COLO668 (cell line): ENCODE measurements around the gene SLC12A3.
"Not testable (repeated sequence)": the region's sequence is repeated elsewhere in the genome, so short reads cannot be mapped to it uniquely, and the experiment has no call there.

Experiments
- DNase-seq: peaks from one replicate; lab custom pipeline; 2025; ENCODE audit not compliant: unreplicated experiment; lab: John Stamatoyannopoulos, UW

SLC12A3 gene

GRCh38 chr16:56868766-56869165, 3.8 kb downstream of the SLC12A3 start:
- not testable (repeated sequence) for DNase-seq

- DNase-seq: peak; percentile 7
These were observed 4.7 kb downstream of the SLC12A3 start for GRCh38 chr16:56869513-56870275.

GRCh38 chr16:56870276-56870888, 5.4 kb downstream of the SLC12A3 start:
- DNase-seq: no peak

GRCh38 chr16:56871172-56871593, 6.2 kb downstream of the SLC12A3 start:
- no peak for DNase-seq

GRCh38 chr16:56872863-56873391, 7.9 kb downstream of the SLC12A3 start:
- no peak for DNase-seq

GRCh38 chr16:56874800-56875199, 9.8 kb downstream of the SLC12A3 start:
- no peak for DNase-seq

- DNase-seq: no peak
These were observed 11.0 kb downstream of the SLC12A3 start for GRCh38 chr16:56876048-56876447.

GRCh38 chr16:56877486-56878182, 12.6 kb downstream of the SLC12A3 start:
- DNase-seq: no peak

- DNase-seq: no peak
These were observed 13.4 kb downstream of the SLC12A3 start for GRCh38 chr16:56878282-56878854.

GRCh38 chr16:56879276-56879675, 14.3 kb downstream of the SLC12A3 start:
- no peak for DNase-seq

GRCh38 chr16:56880176-56880575, 15.2 kb downstream of the SLC12A3 start:
- no peak for DNase-seq

GRCh38 chr16:56880685-56881084, 15.7 kb downstream of the SLC12A3 start:
- no peak for DNase-seq

- no peak for DNase-seq
These were observed 17.2 kb downstream of the SLC12A3 start for GRCh38 chr16:56882077-56882800.

GRCh38 chr16:56883586-56883985, 18.6 kb downstream of the SLC12A3 start:
- DNase-seq: no peak

- DNase-seq: no peak
These were observed 19.1 kb downstream of the SLC12A3 start for GRCh38 chr16:56884026-56884582.

- not testable (repeated sequence) for DNase-seq
These were observed 19.9 kb downstream of the SLC12A3 start for GRCh38 chr16:56884929-56885328.

- DNase-seq: no peak
These were observed 20.6 kb downstream of the SLC12A3 start for GRCh38 chr16:56885446-56886162.

GRCh38 chr16:56886296-56886695, 21.3 kb downstream of the SLC12A3 start:
- DNase-seq: no peak

- DNase-seq: no peak
These were observed 21.8 kb downstream of the SLC12A3 start for GRCh38 chr16:56886826-56887225.

- DNase-seq: no peak
These were observed 23.8 kb downstream of the SLC12A3 start for GRCh38 chr16:56888806-56889205.
